ENCODE results near the gene SMIM5. TPM values are rescaled to one million over a fixed set of nuclear protein-coding genes. Genes with fewer than 3 reads are reported as not detected.
A peak's percentile ranks its signal among the peaks of the same experiment; 100 is the strongest.

The SMIM5 gene
- polyA plus RNA-seq, 2 of the 4 experiments (the other 2 are of a cell fraction): 0.15 to 0.25 TPM

GRCh38 chr17:75639771-75640555, 6.7 kb downstream of the SMIM5 start:
- peaks cover 6% of the 10 kb centered on the region for H3K4me1 ChIP-seq
- ATAC-seq (0 out of 6 replicates have a peak, but pooled peaks of 1 of the 2 experiments have one; percentile 7), DNase-seq (ENCODE audit: low read depth in 1 of 2, low spot score in 1 of 2) (no peak), FAIRE-seq (no peak)
- H3K27ac ChIP-seq: no peak overlapping the region; a peak in 1 of 6 replicates
- H3K4me3 ChIP-seq: no peak overlapping the region
- ChIA-PET CTCF (interaction anchor here (0.6 to 51.3 kb wide), 7 partner anchors 6 to 105 kb away, joined by 3 to 2254 read pairs (median 8); partner anchors contain the start of genes GALK1, RECQL5, SAP30BP and SMIM5), POLR2A (no interaction called here)
- H3K9me3 ChIP-seq: no peaks in the 10 kb centered on the region
- TF ChIP-seq MYC (IDR thresholded peaks at IDR 0.05; ENCODE audit: borderline replicate concordance, low read length): no peak
- 95% methylated on average over 29 of the region's 30 CpGs for WGBS (ENCODE audit: missing lambda C conversion rate)
- H3K4me2 ChIP-seq: no peak overlapping the region

- ATAC-seq (no peak), FAIRE-seq (no peak), DNase-seq (ENCODE audit: low read depth in 1 of 2, low spot score in 1 of 2) (no peak)
- Histone ChIP-seq H3K4me1 (peaks cover 12% of the 10 kb centered on the region), H3K4me3 (no peak overlapping the region), H3K4me2 (no peak overlapping the region), H3K27ac (no peak overlapping the region; a peak in 1 of 6 replicates), H3K9me3 (no peaks in the 10 kb centered on the region)
- CTCF ChIA-PET: interaction anchor here (0.9 to 51.3 kb wide), 8 partner anchors 6 to 104 kb away, joined by 3 to 2254 read pairs (median 6); partner anchors contain the start of genes GALK1, RECQL5, SAP30BP and SMIM5
- 98% methylated on average over 13 of the region's 13 CpGs for WGBS (ENCODE audit: missing lambda C conversion rate)
- TF ChIP-seq PBX3 (IDR thresholded peaks at IDR 0.05) (no peak), KDM5A (IDR thresholded peaks at IDR 0.05) (no peak), EP300 (IDR thresholded peaks at IDR 0.05) (no peak), POLR2AphosphoS2 (conservative IDR thresholded peaks at IDR 0.05; ENCODE audit: low read length) (no peak), ESRRA (IDR thresholded peaks at IDR 0.05; ENCODE audit: borderline replicate concordance, low read length) (no peak), BHLHE40 (IDR thresholded peaks at IDR 0.05; ENCODE audit: low read depth, low read length) (no peak), KDM1A (IDR thresholded peaks at IDR 0.05; ENCODE audit: low read depth) (no peak), FOSL2 (IDR thresholded peaks at IDR 0.05) (no peak), FOSL2 (CRISPR knock-in tag; IDR thresholded peaks at IDR 0.05) (no peak), CBX2 (IDR thresholded peaks at IDR 0.05; ENCODE audit: borderline replicate concordance, low read depth) (no peak), MAX (IDR thresholded peaks at IDR 0.05) (no peak), USF2 (IDR thresholded peaks at IDR 0.05) (no peak), ELK1 (IDR thresholded peaks at IDR 0.05; ENCODE audit: low read depth, low read length) (no peak), CHD2 (IDR thresholded peaks at IDR 0.05; ENCODE audit: low read length, partially characterized antibody) (no peak), RFX5 (IDR thresholded peaks at IDR 0.05) (no peak), RCOR1 (IDR thresholded peaks at IDR 0.05; ENCODE audit: low read depth, low read length) (no peak), MYC (IDR thresholded peaks at IDR 0.05; ENCODE audit: borderline replicate concordance, low read length) (no peak), HOXB5 (CRISPR knock-in tag; IDR thresholded peaks at IDR 0.05) (no peak), HDAC2 (IDR thresholded peaks at IDR 0.05) (no peak)
- POLR2A ChIA-PET: interaction anchor here (0.7 to 1.4 kb wide), 2 partner anchors 14 to 139 kb away, joined by 3 to 4 read pairs; no protein-coding TSS in a partner anchor
Observed at GRCh38 chr17:75640556-75641119, 7.4 kb downstream of the SMIM5 start.
